Mesenchymal stem cell (in vitro differentiated cells and primary cell): Measurements from ENCODE around the gene ROPN1B.

ENCODE experiments used
- DNase-seq: peaks from one replicate; pipeline ENCODE4 v3.0.0-alpha.2; 2013
- H2AFZ ChIP-seq: one replicate; pipeline ENCODE4 v1.6.1; 2013; ENCODE audit warnings: low read depth, mild to moderate bottlenecking, control low read depth, inconsistent platforms, low read length, moderate library complexity
- H2AK5ac ChIP-seq: 2 replicates; pipeline ENCODE4 v1.6.1; 2013; ENCODE audit warnings: low read length, moderate library complexity, mild to moderate bottlenecking, inconsistent platforms; ENCODE audit not compliant: severe bottlenecking
- H2BK120ac ChIP-seq: one replicate; pipeline ENCODE4 v1.6.1; 2013; ENCODE audit warnings: low read depth, mild to moderate bottlenecking, inconsistent platforms, low read length, moderate library complexity
- H2BK12ac ChIP-seq, 2 experiments: one replicate each; pipeline ENCODE4 v1.6.1; 2013; ENCODE audit warnings: inconsistent platforms in 2 of 2, low read length in 2 of 2, mild to moderate bottlenecking in 2 of 2, moderate library complexity in 2 of 2, control low read depth in 1 of 2
- H2BK15ac ChIP-seq: one replicate; pipeline ENCODE4 v1.6.1; 2013; ENCODE audit warnings: mild to moderate bottlenecking, low read depth, inconsistent platforms; ENCODE audit not compliant: poor library complexity, severe bottlenecking
- H2BK5ac ChIP-seq: 2 replicates; pipeline ENCODE4 v1.6.1; 2013; ENCODE audit warnings: low read depth, mild to moderate bottlenecking, low read length, control low read depth, inconsistent platforms; ENCODE audit not compliant: poor library complexity, severe bottlenecking
- H3K14ac ChIP-seq, 2 experiments: one replicate each; pipeline ENCODE4 v1.6.1; 2013; ENCODE audit warnings: inconsistent platforms in 2 of 2, low read length in 2 of 2, control low read depth in 1 of 2, mild to moderate bottlenecking in 1 of 2, moderate library complexity in 1 of 2
- H3K18ac ChIP-seq, 2 experiments: one replicate each; pipeline ENCODE4 v1.6.1; 2013; ENCODE audit warnings: inconsistent platforms in 2 of 2, low read length in 2 of 2, control low read depth in 1 of 2, low read depth in 1 of 2, mild to moderate bottlenecking in 1 of 2
- H3K23ac ChIP-seq, 2 experiments: one replicate each; pipeline ENCODE4 v1.6.1; 2013; ENCODE audit warnings: inconsistent platforms in 2 of 2, low read length in 2 of 2, mild to moderate bottlenecking in 2 of 2, moderate library complexity in 2 of 2, control low read depth in 1 of 2
- H3K27ac ChIP-seq: 2 replicates; pipeline ENCODE4 v1.5.1; 2013; ENCODE audit warnings: mild to moderate bottlenecking, moderate library complexity, low read length, control low read depth, inconsistent platforms; ENCODE audit not compliant: poor library complexity, severe bottlenecking
- H3K27me3 ChIP-seq, 2 experiments: 2 replicates each; pipeline versions ENCODE4 v1.6.1 to v1.7.0; 2013; ENCODE audit warnings: low read length in 2 of 2, mild to moderate bottlenecking in 2 of 2, moderate library complexity in 2 of 2, control low read depth in 1 of 2, inconsistent platforms in 1 of 2; ENCODE audit not compliant: control insufficient read depth in 1 of 2, insufficient read depth in 1 of 2
- H3K36me3 ChIP-seq, 2 experiments: 2 replicates each; pipeline versions ENCODE4 v1.6.1 to v1.7.0; 2013; ENCODE audit warnings: low read length in 2 of 2, control low read depth in 1 of 2, inconsistent platforms in 1 of 2, low read depth in 1 of 2, mild to moderate bottlenecking in 1 of 2; ENCODE audit not compliant: insufficient read depth in 2 of 2, control insufficient read depth in 1 of 2
- H3K4ac ChIP-seq, 2 experiments: one replicate each; pipeline ENCODE4 v1.6.1; 2013; ENCODE audit warnings: inconsistent platforms in 2 of 2, low read length in 2 of 2, mild to moderate bottlenecking in 2 of 2, moderate library complexity in 2 of 2, control low read depth in 1 of 2, low read depth in 1 of 2
- H3K4me1 ChIP-seq: 2 replicates; pipeline ENCODE4 v1.6.1; 2013; ENCODE audit warnings: low read depth, low read length, control low read depth; ENCODE audit not compliant: control insufficient read depth, insufficient read depth
- H3K4me2 ChIP-seq: 2 replicates; pipeline ENCODE4 v1.6.1; 2013; ENCODE audit warnings: low read length, mild to moderate bottlenecking, inconsistent platforms; ENCODE audit not compliant: poor library complexity, severe bottlenecking
- H3K4me3 ChIP-seq, 2 experiments: 2 replicates each; pipeline versions ENCODE4 v1.5.1 to v1.7.0; 2013; ENCODE audit warnings: low read length in 2 of 2, mild to moderate bottlenecking in 2 of 2, control low read depth in 1 of 2, low read depth in 1 of 2; ENCODE audit not compliant: insufficient read depth in 1 of 2
- H3K79me1 ChIP-seq: replicated peaks from 2 replicates; pipeline ENCODE4 v1.6.1; 2013; ENCODE audit warnings: mild to moderate bottlenecking, control low read depth, low read length, inconsistent platforms; ENCODE audit not compliant: poor library complexity, severe bottlenecking
- H3K9ac ChIP-seq: 2 replicates; pipeline ENCODE4 v1.7.0; 2013; ENCODE audit warnings: mild to moderate bottlenecking, low read length, moderate library complexity
- H3K9me3 ChIP-seq: 2 replicates; pipeline ENCODE4 v1.7.0; 2013; ENCODE audit warnings: mild to moderate bottlenecking, low read length; ENCODE audit not compliant: control insufficient read depth
- H4K8ac ChIP-seq: one replicate; pipeline ENCODE4 v1.6.1; 2013; ENCODE audit warnings: inconsistent platforms, mild to moderate bottlenecking, low read length, moderate library complexity
- H4K91ac ChIP-seq: one replicate; pipeline ENCODE4 v1.6.1; 2013; ENCODE audit warnings: mild to moderate bottlenecking, low read length, inconsistent platforms
- WGBS: methylation state at CpG from one replicate; pipeline ENCODE4 v1.1.7; 2013; ENCODE audit warnings: mixed read lengths; 5-methylcytosine and 5-hydroxymethylcytosine counted together

The ROPN1B gene

GRCh38 chr3:126015075-126015474 is 46.1 kb downstream of the ROPN1B start:
- no peaks in the 10 kb centered on the region for H3K27me3 ChIP-seq
- H2BK5ac ChIP-seq: no peak overlapping the region
- no peak overlapping the region for H4K8ac ChIP-seq
- peaks cover 12% of the 10 kb centered on the region for H3K4me1 ChIP-seq
- no peak overlapping the region for H2BK12ac ChIP-seq
- H3K23ac ChIP-seq: no peak overlapping the region
- no peak overlapping the region for H3K4me2 ChIP-seq
- no peak overlapping the region for H3K14ac ChIP-seq
- H3K36me3 ChIP-seq: peaks cover 15 to 25% of the 10 kb centered on the region in 2 experiments
- H3K9ac ChIP-seq: no peak overlapping the region
- no peak overlapping the region for H2BK15ac ChIP-seq
- H2AFZ ChIP-seq: no peak overlapping the region
- WGBS: 93% methylated on average over 10 of the region's 10 CpGs
- H3K4ac ChIP-seq: no peak overlapping the region
- H2AK5ac ChIP-seq: no peak overlapping the region
- H3K18ac ChIP-seq: no peak overlapping the region
- H3K27ac ChIP-seq: no peak overlapping the region
- H2BK120ac ChIP-seq: no peak overlapping the region
- H3K79me1 ChIP-seq: no peaks in the 10 kb centered on the region
- DNase-seq: no peak
- H4K91ac ChIP-seq: no peak overlapping the region
- H3K9me3 ChIP-seq: no peaks in the 10 kb centered on the region
- H3K4me3 ChIP-seq: no peak overlapping the region

DNA sequence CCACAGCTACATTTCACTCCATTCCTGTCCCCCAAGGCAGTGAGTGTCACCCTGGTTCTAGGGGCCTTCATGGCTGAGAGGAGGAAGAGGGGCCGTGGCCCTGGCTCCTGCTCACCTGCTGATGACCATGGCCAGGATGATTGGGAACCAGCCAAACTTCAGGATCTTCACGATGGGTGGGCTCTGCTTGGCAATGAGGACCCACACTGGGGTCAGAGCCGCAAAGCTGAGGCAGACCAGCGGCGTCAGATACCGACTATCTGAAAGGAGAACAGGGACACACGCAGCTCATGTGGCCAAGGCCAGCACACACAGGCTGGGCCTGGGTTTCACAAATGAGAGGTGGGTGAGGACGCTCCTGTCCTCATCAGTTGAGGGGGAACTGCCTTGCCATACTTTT is 47.6 kb downstream of the ROPN1B start:
- Histone ChIP-seq H2BK15ac (no peak overlapping the region), H3K23ac (no peak overlapping the region), H3K4me1 (peaks cover 12% of the 10 kb centered on the region), H3K4me2 (no peak overlapping the region), H3K36me3 (peaks cover 14 to 22% of the 10 kb centered on the region in 2 experiments), H2BK12ac (no peak overlapping the region), H3K18ac (no peak overlapping the region), H3K9me3 (no peaks in the 10 kb centered on the region), H2AFZ (no peak overlapping the region), H3K27ac (no peak overlapping the region), H2AK5ac (no peak overlapping the region), H3K79me1 (no peaks in the 10 kb centered on the region), H3K4ac (no peak overlapping the region), H2BK5ac (no peak overlapping the region), H2BK120ac (no peak overlapping the region), H4K91ac (no peak overlapping the region), H3K27me3 (no peaks in the 10 kb centered on the region), H3K14ac (no peak overlapping the region), H3K4me3 (no peak overlapping the region), H4K8ac (peak overlapping the region; percentile 7), H3K9ac (no peak overlapping the region)
- DNase-seq: no peak
- 100% methylated on average over 8 of the region's 8 CpGs for WGBS

- Histone ChIP-seq H3K4me1 (peaks cover 12% of the 10 kb centered on the region), H4K8ac (no peak overlapping the region), H3K4ac (no peak overlapping the region), H3K27me3 (no peaks in the 10 kb centered on the region), H2BK120ac (no peak overlapping the region), H3K9me3 (no peaks in the 10 kb centered on the region), H2BK12ac (no peak overlapping the region), H2BK5ac (no peak overlapping the region), H3K9ac (no peak overlapping the region), H2BK15ac (no peak overlapping the region), H3K4me2 (no peak overlapping the region), H2AFZ (no peak overlapping the region), H4K91ac (no peak overlapping the region), H3K18ac (no peak overlapping the region), H2AK5ac (no peak overlapping the region), H3K4me3 (no peak overlapping the region), H3K79me1 (no peaks in the 10 kb centered on the region), H3K27ac (no peak overlapping the region), H3K36me3 (peaks cover 8 to 22% of the 10 kb centered on the region in 2 experiments), H3K23ac (no peak overlapping the region), H3K14ac (no peak overlapping the region)
- 98% methylated on average over 9 of the region's 9 CpGs for WGBS
- no peak for DNase-seq
These were observed 48.4 kb downstream of the ROPN1B start for GRCh38 chr3:126017362-126017761.

- Histone ChIP-seq H3K9me3 (no peaks in the 10 kb centered on the region), H2BK120ac (no peak overlapping the region), H2BK5ac (no peak overlapping the region), H3K27me3 (no peaks in the 10 kb centered on the region), H2BK15ac (no peak overlapping the region), H3K27ac (no peak overlapping the region), H3K4me1 (peaks cover 11% of the 10 kb centered on the region), H4K8ac (no peak overlapping the region), H2BK12ac (no peak overlapping the region), H2AK5ac (no peak overlapping the region), H3K79me1 (no peaks in the 10 kb centered on the region), H4K91ac (no peak overlapping the region), H3K9ac (no peak overlapping the region), H3K4me3 (no peak overlapping the region), H3K4me2 (no peak overlapping the region), H3K36me3 (peaks cover 2 to 29% of the 10 kb centered on the region in 2 experiments), H2AFZ (no peak overlapping the region), H3K18ac (no peak overlapping the region), H3K23ac (no peak overlapping the region), H3K14ac (no peak overlapping the region), H3K4ac (no peak overlapping the region)
- WGBS: 82% methylated on average over 1 of the region's 1 CpG
- no peak for DNase-seq
These were observed 49.6 kb downstream of the ROPN1B start for GRCh38 chr3:126018545-126018944.
